Stimulated activated CD4-positive, alpha-beta T cell treated with anti-CD3 and anti-CD28 coated beads, Interleukin-2, amount 100 ng/mL, for 48 hours (primary cell): ENCODE results near the gene HAPLN2.

Experiments
- DNase-seq, 2 donors: peaks; one replicate each; pipeline ENCODE4 v3.0.0-alpha.2; 2020

Gene HAPLN2

DNA sequence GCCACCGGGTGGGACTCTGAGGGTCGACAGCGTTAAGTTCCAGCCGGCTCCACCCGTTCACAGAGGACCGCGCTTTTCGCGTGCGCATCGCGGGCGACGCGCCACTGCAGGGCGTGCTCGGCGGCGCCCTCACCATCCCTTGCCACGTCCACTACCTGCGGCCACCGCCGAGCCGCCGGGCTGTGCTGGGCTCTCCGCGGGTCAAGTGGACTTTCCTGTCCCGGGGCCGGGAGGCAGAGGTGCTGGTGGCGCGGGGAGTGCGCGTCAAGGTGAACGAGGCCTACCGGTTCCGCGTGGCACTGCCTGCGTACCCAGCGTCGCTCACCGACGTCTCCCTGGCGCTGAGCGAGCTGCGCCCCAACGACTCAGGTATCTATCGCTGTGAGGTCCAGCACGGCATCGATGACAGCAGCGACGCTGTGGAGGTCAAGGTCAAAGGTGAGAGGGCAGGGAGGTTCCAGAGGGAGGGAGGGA is 27.6 kb downstream of the HAPLN2 start:
- DNase-seq, result no peak

DNA sequence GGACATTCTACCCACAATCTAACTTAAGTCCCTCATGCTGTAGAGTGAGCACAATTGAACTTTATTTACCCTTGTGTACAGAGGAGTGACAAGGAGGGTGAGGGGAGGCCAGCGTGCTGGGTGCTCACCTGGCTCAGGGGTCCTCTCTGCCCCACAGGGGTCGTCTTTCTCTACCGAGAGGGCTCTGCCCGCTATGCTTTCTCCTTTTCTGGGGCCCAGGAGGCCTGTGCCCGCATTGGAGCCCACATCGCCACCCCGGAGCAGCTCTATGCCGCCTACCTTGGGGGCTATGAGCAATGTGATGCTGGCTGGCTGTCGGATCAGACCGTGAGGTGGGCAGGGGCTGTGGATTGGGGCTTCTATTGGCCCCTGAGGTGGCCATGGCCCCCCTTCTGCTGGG is 28.1 kb downstream of the HAPLN2 start:
- no peak for DNase-seq

DNA sequence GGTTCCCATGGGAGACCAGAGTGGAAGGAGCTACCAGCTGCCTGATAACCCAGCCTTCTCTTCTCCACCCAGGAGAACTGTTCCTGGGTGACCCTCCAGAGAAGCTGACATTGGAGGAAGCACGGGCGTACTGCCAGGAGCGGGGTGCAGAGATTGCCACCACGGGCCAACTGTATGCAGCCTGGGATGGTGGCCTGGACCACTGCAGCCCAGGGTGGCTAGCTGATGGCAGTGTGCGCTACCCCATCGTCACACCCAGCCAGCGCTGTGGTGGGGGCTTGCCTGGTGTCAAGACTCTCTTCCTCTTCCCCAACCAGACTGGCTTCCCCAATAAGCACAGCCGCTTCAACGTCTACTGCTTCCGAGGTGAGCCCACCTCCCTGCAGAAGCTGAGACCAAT is 29.3 kb downstream of the HAPLN2 start:
- no peak for DNase-seq

DNA sequence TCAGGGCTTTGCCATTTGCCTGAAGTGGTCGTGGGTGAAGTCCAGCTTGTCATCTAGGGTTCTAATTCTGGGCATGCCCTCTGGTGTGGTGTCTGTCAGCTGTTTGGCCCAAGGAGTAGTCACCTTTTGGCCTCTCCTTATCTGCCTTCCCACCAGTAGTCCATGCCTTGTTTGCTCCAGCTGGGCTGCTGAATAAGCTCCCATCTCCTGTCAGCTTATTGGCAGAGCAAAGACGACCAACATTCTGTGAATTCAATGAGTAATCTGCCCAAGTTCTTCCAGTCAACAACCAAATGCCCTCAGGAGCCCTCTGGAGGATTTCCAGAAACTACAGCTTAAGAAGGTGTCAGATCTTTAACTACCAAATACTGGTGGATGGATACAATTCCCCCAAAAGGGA is 29.7 kb downstream of the HAPLN2 start:
- no peak for DNase-seq

DNA sequence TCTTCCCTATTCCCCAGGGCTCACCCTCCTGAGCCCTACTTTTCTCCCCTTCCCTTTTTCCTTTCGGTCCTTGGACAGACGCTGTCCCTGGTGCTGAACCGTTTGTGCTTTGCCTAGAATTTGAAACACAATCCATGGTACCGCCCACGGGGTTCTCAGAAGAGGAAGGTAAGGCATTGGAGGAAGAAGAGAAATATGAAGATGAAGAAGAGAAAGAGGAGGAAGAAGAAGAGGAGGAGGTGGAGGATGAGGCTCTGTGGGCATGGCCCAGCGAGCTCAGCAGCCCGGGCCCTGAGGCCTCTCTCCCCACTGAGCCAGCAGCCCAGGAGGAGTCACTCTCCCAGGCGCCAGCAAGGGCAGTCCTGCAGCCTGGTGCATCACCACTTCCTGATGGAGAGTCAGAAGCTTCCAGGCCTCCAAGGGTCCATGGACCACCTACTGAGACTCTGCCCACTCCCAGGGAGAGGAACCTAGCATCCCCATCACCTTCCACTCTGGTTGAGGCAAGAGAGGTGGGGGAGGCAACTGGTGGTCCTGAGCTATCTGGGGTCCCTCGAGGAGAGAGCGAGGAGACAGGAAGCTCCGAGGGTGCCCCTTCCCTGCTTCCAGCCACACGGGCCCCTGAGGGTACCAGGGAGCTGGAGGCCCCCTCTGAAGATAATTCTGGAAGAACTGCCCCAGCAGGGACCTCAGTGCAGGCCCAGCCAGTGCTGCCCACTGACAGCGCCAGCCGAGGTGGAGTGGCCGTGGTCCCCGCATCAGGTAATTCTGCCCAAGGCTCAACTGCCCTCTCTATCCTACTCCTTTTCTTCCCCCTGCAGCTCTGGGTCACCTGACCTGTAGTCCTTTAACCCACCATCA is 33.1 kb downstream of the HAPLN2 start:
- no peak for DNase-seq

DNA sequence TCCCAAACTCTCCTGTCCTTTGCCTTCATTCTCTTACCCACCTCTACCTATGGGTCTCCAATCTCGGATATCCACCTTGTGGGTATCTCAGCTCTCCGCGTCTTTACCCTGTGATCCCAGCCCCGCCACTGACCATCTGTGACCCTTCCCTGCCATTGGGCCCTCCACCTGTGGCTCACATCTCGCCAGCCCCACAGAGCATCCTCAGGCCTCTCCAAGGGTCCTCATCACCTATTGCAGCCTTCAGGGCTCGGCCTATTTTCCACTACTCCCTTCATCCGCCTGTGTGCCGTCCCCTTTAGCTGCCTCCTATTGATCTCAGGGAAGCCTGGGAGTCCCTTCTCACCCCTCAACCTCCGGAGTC is 33.8 kb downstream of the HAPLN2 start:
- no peak for DNase-seq

DNA sequence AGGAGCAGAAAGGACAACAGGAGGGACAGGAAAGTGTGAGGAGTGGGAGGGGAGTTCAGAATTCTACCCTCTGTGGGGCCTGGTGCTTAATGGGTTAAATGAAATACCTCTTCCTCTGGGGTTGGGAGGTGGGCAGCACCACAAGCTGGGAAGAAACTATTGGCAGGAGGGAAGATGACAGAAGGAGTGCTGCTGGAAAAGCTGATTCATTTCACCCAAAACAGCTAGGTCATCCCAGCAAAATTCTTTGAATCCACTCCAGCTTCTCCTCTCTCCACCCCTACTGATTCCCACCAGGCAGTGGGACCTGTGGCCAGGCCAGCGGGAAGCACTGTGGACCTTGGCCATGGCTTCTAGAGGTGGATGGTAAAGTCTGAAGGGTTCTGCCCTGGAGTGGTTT is 35.5 kb downstream of the HAPLN2 start:
- DNase-seq, result no peak

DNA sequence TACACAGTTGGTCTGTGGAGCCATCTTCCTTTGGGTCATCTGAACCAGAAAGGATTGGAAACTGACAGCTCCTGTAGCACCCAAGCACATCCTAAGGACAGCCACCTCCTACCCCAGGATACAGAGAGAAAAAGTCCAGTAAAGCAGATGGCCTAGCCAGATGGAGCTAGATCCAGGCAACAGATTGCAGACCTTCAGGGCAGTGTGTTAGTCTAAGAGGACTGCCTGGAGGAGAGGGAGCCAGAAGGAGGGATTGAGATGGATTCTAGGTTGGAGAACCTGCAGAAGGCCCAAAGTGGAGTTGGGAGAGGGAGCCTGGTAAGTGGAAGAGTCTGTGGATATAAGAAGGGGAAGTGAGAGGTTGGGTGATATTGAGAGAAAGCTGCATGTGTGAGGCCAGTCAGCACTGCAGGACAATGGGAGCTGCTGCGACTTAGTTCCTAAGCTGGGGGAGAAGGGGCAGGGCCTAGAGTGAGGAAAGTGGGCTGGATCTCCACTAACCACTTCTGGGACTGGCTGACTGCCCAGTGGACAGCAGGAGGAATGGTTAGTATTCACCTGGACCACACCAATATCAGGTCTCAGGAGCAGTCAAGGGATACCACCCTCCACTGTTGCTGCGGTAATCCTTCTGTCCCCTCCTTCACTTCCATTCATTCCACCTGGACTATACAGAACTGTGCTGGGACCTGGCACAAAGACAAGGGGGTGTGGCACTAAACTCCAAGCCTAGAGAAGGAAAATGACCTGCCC is 36.1 kb downstream of the HAPLN2 start:
- DNase-seq, result no peak

DNA sequence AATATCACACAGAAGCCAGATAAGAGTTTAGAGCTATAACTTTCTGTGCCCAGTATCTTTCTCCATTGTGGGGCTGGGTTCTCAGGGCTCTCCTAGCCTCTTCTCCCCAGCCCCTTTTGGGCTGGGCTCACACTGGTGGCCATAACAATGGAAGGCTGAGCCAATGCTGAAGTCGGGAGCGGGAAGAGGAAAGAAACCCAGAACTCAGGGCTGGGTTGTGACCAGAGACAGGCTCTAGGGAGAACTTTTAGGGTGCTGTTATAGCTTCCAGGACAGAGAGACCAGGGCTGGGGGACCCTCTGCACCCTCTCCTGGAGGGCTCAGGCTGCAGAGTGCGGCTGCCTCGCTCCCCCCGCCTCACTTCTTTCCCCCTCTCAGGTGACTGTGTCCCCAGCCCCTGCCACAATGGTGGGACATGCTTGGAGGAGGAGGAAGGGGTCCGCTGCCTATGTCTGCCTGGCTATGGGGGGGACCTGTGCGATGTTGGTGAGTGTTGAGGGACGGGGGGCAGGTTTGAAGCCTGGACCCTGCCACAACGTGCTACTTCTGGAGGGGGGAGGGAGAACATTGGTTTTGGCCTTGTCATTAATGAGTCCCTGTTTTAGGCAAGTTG is 36.8 kb downstream of the HAPLN2 start:
- DNase-seq, result no peak

DNA sequence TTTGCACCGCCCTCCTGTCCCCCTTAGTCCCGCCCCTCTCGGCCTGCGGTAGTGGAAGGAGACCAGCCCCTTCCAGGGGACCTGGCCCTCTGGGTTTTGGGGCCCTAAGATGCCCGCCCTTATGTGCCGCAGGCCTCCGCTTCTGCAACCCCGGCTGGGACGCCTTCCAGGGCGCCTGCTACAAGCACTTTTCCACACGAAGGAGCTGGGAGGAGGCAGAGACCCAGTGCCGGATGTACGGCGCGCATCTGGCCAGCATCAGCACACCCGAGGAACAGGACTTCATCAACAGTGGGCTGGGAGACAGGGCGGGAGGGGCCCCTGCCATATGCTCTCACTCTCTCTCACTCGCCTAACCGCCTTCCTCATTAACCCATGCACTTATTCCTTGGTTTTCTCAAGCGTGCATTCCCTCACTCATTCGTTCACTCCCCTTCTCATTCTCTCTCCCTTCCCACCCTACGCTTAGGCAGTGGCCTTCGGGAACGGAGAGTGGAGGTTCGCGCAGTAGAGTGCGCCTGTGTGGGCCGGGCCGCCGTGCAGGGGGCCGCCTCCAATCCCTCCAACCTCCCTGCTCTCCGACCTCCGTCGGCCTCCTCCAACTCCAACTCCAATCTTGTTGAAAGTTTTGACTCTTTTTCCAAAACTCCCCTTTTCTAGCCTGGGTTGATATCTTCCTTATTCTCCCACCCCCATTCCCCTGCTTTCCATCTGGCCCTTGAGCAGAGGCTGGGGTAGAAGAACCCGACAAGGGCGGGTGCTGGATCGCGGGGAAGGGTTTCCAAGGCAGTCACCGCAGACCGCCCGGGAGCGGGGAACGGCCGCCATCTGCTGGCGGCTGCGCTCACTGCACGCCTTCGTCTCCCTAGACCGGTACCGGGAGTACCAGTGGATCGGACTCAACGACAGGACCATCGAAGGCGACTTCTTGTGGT is 37.9 kb downstream of the HAPLN2 start:
- peak; percentile 74 to 80 for DNase-seq

DNA sequence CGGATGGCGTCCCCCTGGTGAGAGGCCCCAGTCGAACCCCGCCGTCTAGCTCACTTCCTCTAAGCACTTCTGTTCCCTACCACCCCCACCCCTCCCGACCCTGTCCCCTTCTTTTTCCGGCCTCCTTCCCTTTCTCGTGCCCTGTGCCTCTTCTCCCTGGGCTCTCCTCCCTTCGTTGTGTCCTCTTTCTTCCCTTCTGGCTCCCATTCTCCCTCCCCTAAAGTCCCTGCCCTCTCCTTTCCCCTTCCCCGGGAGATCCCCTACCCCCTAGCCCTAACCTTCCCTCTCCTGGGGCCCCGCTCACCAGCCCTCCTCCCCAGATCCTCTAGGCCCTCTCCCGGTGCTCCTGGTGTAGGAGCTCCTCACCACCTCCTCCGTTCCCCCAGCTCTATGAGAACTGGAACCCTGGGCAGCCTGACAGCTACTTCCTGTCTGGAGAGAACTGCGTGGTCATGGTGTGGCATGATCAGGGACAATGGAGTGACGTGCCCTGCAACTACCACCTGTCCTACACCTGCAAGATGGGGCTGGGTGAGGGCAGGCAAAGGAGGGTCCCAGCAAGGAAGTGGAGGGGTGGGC is 38.6 kb downstream of the HAPLN2 start:
- no peak for DNase-seq

DNA sequence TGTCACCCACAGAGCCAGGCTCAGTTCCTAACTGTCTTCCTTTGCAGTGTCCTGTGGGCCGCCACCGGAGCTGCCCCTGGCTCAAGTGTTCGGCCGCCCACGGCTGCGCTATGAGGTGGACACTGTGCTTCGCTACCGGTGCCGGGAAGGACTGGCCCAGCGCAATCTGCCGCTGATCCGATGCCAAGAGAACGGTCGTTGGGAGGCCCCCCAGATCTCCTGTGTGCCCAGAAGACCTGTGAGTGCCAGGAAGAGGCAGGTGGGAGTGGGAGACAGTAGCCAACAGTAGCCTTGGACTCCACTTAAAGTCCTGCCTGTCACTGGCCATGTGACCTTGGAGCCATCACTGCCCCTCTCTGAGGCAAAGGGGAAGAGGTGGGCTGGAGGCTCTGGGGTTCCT is 39.3 kb downstream of the HAPLN2 start:
- DNase-seq, result no peak

DNA sequence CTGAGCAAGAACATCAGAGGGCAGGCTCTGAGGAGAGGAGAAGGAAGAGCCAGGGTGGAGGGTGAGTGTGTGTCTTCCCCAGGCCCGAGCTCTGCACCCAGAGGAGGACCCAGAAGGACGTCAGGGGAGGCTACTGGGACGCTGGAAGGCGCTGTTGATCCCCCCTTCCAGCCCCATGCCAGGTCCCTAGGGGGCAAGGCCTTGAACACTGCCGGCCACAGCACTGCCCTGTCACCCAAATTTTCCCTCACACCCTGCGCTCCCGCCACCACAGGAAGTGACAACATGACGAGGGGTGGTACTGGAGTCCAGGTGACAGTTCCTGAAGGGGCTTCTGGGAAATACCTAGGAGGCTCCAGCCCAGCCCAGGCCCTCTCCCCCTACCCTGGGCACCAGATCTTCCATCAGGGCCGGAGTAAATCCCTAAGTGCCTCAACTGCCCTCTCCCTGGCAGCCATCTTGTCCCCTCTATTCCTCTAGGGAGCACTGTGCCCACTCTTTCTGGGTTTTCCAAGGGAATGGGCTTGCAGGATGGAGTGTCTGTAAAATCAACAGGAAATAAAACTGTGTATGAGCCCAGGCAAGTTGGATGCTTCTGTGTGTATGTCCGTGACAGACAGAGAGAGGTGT is 39.8 kb downstream of the HAPLN2 start:
- no peak for DNase-seq

DNA sequence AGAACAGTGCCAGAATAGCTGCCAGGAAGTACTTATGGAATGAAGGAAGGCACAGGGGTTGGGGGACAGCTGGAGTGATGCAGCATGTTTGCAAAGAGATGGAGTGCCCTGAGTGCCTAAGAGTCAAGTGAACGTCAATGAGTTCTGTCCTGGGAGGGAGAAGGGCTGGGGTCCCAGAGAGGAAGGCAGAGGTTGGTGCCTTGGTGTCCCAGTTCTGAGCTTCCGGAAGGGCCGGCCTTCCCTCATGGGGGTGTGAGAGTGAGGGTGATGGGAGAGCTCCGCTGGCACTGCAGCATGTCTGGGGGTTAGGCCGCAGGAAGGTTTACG is 40.4 kb downstream of the HAPLN2 start:
- no peak for DNase-seq

DNA sequence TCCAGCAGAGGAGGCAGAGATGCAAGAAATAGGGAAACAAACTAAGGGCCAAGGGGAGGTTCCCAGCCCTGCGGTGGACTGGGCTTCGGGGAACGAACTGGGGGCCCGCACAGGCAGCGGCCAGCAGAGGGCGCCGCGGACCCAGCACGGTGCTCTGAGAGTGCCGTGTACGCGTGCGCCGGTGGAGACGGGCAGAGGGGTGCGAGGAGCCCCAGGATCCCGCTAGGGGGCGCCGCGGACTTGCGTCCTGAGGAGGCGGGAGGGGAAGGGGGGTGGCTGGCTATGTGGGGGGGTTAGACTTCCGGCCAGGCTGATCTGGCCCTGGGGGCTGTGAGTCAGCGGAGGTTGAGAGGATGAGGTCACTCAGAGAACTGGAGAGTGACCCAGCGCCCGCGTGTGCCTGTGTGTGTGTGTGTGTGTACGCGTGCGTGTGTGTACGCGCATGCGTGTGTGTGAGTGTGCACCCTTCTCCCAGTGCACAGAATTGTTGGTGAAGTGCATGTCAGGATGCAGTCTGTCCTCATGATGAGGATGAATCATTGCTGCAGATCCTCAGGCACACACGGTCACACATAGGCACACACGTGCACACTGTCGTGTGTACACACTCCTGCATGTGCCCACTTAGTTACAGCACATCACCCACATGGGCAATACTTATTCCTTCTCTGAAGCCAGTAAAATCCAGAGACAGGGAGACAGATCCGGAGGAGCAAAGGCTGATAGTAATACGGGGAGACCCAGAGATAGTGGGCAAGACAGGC is 41.0 kb downstream of the HAPLN2 start:
- peak; percentile 97 to 98 for DNase-seq

DNA sequence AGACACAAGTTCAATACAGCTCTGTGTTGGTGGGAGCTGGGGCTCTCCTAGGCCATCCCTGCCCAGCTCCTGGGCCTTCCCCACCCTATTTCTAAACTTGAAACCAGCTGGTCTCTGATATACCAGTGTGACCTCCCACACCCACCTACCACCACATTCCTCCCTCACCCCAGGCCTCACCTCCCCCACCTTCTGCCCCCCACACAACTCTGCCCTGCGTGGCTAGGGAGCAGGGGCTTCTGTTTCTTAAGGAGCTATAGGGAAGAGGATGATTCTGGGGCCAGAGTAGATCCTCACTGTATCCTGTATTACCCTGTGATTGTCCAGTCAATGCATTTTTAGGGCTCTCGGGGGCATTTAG is 41.5 kb downstream of the HAPLN2 start:
- no peak for DNase-seq

DNA sequence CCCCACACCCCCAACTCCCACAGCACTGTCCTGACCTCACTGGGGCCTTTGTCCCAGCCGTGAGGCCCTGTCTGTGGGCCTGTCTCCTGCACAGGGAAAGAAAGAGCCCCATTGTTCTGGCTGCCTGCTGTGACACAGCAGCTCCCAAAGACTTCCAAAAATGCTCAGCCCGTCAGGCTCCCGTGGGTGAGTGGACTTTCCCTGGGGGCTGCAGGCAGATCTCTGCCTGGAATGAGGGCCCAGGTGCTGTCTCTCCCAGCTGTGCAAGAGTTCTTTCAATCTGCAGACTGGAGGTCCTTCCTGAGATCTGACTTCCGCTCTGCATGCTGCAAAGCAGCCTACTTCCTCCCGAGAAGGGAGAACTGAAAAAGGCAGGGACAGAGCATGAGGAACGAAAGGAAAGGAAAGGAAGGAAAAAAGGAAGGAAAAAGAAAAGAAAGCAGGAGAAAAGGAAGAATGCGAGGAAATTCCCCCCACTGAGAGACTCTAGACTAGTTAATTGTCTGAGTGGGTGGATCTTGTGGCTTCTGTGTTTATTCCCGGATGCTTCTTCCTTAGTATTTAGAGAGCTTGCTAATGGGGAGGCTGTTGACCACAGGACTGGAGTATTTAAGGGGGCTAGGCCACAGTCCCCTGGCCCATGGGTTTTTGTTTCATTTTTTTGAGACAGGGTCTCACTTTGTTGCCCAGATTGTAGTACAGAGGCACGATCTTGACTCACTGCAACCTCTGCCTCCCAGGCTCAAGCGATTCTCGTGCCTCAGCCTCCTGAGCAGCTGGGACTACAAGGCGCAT is 43.0 kb downstream of the HAPLN2 start:
- no peak for DNase-seq

DNA sequence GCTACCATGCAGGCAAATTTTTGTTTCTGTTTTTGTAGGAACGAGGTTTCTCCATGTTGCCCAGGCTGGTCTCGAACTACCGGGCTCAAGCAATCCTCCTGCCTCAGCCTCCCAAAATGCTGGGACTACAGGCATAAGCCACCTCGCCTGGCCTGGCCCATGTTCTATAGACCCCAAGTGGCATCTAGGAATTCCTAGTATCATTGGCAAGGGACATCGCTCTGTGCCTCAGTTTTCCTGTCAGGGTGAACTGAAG is 43.5 kb downstream of the HAPLN2 start:
- no peak for DNase-seq

DNA sequence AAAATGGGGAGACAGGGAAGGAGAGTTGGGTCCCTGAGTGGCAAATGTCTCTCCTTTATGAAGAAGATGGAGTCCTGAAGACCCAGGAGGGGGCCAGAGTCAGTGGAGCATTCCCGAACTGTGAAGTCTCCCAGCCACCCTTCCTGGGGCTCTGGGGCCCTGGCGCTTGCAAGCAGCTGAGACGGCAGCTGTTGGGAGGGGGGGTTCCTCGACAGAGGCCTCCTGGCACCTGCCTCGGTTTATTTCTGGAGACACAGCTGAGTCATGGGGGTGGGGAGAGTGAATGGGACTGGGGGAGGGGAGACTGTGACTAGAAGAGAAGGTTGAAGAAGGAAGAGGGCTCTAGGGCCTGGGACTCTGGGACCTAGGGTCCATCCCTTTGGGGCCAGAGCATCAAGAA is 44.0 kb downstream of the HAPLN2 start:
- DNase-seq, result no peak

DNA sequence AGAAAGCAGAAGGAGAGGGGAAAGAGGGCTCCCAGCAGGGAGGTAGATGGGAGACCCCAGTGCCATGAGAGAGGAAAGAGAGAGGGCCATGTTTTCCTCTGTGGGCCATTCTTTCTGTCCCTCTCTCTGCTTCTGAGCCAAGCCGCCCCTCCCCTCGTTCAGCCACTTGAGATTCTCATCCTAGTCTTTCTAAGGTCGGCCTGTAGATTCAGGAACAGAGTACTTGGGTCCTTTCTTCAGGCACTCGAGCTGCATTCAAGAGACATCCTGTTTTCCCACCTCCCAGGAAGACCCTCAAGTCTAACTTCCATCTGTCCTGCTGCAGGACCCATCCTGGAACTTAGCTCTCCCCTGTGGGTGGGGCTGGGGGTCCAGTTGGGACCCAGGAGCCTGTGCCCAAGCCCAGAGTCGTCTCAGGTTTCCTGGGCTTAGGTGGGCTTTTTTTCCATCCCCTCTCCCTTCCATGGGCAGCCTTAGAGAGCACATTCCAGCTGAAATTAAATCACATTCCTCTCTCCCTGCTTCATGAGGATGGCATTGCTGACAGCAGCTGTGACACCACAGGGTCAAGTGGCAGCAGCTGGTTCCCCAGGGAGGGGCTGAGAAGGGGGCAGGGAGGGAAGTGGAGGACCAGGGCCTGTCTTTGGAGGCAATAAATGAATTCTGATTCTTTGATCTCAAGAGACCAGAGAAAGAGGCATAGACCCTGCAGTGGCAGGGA is 45.0 kb downstream of the HAPLN2 start:
- no peak for DNase-seq
